ENCODE results near the gene IFNL4.
"Not testable (repeated sequence)": the region's sequence is repeated elsewhere in the genome, so short reads cannot be mapped to it uniquely, and the experiment has no call there.

The IFNL4 gene

DNA sequence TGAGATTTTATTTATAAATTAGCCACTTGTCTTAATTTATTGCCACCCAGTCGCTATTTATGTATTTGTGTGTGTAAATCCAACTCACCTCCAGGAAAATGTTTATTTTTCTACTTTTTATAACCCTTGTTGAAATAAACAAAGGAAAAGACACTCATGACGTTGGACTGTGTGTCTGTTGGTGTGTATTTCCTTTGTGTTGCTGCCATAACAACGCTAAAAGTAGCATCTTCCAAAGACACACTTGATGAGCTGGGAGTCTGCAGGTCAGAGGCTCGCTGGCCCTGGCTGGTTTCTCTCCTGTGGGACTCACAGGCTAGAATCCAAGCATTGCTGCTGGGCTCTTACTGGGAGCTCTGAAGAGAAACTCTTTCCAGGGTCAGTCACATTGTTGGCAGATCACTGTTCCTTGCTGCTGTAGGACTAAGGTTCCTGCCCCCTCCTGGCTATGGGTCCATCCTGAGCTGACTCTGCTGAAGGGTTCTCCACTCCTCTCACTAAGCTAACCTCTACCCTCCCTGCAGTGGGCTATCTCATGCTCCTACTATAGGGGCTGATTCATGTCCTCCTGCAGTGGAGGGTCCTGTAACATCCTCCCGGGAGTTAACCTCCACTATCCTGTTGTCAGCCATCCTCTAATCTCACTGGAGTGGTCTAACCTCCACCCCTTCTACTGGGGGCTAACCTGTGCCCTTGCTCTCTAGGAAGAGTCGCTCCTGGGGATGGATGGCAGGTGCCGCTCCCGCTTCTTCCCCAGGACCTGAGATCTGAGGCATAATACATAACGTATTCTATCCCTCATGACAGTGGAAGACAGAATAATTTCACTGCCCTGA lies 21.6 kb upstream of the IFNL4 start:
- no peak overlapping the region for H3K27ac ChIP-seq (ENCODE audit: low read length)
- H3K36me3 ChIP-seq (ENCODE audit: control insufficient read depth in 1 of 2, insufficient read depth in 2 of 2, low read length in 2 of 2), result no peaks in the 10 kb centered on the region
- no peaks in the 10 kb centered on the region for H3K9me3 ChIP-seq (ENCODE audit: control insufficient read depth in 1 of 2, low read length in 2 of 2)
- H3K4me1 ChIP-seq (ENCODE audit: control insufficient read depth in 1 of 2, insufficient read depth in 2 of 2, low read length in 2 of 2), result no peaks in the 10 kb centered on the region
- H3K4me3 ChIP-seq (ENCODE audit: low read depth in 1 of 2, low read length in 2 of 2), result no peak overlapping the region
- no peaks in the 10 kb centered on the region for H3K27me3 ChIP-seq (ENCODE audit: low read depth, low read length)

DNA sequence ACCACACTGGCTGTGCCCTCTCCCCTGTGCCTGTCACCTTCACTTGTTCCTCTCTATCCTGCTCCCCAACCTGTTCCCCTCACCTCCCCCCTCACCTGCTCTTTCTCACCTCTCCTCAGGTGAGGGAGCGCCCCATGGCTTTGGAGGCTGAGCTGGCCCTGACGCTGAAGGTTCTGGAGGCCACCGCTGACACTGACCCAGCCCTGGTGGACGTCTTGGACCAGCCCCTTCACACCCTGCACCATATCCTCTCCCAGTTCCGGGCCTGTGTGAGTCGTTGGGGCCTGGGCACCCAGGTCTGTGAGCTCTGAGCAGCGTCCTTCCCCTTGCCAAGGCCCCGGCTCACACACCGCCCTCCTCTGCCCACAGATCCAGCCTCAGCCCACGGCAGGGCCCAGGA lies 20.7 kb upstream of the IFNL4 start:
- H3K27ac ChIP-seq (ENCODE audit: low read length); H3K4me3 ChIP-seq (ENCODE audit: low read depth in 1 of 2, low read length in 2 of 2); H3K36me3 ChIP-seq (ENCODE audit: control insufficient read depth in 1 of 2, insufficient read depth in 2 of 2, low read length in 2 of 2); H3K27me3 ChIP-seq (ENCODE audit: low read depth, low read length); H3K4me1 ChIP-seq (ENCODE audit: control insufficient read depth in 1 of 2, insufficient read depth in 2 of 2, low read length in 2 of 2); H3K9me3 ChIP-seq (ENCODE audit: control insufficient read depth in 1 of 2, low read length in 2 of 2): not testable (repeated sequence)

DNA sequence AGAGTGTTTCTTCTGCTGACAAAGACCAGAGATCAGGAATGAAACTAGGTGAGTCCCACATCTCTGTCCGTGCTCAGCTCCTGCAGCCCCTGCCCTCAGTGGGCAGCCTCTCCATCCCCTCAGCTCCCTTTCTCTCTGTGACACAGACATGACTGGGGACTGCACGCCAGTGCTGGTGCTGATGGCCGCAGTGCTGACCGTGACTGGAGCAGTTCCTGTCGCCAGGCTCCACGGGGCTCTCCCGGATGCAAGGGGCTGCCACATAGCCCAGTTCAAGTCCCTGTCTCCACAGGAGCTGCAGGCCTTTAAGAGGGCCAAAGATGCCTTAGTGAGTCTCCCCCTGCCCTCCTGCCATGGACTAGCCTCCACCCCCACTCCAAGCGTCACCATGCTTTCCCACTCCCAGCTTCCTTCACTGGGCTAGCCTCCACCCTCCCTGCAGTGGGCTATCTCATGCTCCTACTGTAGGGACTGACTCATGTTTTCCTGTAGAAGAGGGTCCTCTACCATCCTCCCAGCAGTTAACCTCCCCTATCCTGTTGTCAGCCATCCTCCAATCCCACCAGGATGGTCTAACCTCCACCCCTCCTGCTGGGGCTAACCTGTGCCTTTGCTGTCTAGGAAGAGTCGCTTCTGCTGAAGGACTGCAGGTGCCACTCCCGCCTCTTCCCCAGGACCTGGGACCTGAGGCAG lies 20.0 kb upstream of the IFNL4 start:
- not testable (repeated sequence) for H3K4me3 ChIP-seq (ENCODE audit: low read depth in 1 of 2, low read length in 2 of 2); H3K9me3 ChIP-seq (ENCODE audit: control insufficient read depth in 1 of 2, low read length in 2 of 2); H3K27me3 ChIP-seq (ENCODE audit: low read depth, low read length); H3K4me1 ChIP-seq (ENCODE audit: control insufficient read depth in 1 of 2, insufficient read depth in 2 of 2, low read length in 2 of 2); H3K27ac ChIP-seq (ENCODE audit: low read length); H3K36me3 ChIP-seq (ENCODE audit: control insufficient read depth in 1 of 2, insufficient read depth in 2 of 2, low read length in 2 of 2)

DNA sequence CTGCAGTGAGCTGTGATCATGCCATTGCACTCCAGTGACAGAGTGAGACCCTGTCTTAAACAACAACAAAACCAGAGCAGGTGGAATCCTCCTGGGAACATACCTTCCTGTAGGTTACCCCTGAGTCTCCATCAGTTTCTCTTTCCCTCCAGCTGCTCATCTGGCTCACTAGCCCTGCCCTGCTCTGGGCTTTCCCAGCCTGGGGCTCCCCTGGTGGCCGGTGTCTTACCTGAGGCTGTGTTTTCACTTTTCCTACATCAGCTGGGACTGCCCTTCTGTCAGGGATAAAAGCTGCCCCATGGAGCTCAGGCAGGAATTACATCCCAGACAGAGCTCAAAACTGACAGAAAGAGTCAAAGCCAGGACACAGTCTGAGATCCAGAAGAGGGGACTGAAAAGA lies 19.4 kb upstream of the IFNL4 start, which contains the start of gene IFNL2:
IFNL2 (plus strand) TSS at position 312 of the 400 bp plus-strand sequence. CDS start 173 bp downstream, outside the sequence.
- not testable (repeated sequence) for H3K4me1 ChIP-seq (ENCODE audit: control insufficient read depth in 1 of 2, insufficient read depth in 2 of 2, low read length in 2 of 2); H3K36me3 ChIP-seq (ENCODE audit: control insufficient read depth in 1 of 2, insufficient read depth in 2 of 2, low read length in 2 of 2); H3K9me3 ChIP-seq (ENCODE audit: control insufficient read depth in 1 of 2, low read length in 2 of 2); H3K27ac ChIP-seq (ENCODE audit: low read length); H3K4me3 ChIP-seq (ENCODE audit: low read depth in 1 of 2, low read length in 2 of 2)
- H3K27me3 ChIP-seq (ENCODE audit: low read depth, low read length), result peaks cover 11% of the 10 kb centered on the region

DNA sequence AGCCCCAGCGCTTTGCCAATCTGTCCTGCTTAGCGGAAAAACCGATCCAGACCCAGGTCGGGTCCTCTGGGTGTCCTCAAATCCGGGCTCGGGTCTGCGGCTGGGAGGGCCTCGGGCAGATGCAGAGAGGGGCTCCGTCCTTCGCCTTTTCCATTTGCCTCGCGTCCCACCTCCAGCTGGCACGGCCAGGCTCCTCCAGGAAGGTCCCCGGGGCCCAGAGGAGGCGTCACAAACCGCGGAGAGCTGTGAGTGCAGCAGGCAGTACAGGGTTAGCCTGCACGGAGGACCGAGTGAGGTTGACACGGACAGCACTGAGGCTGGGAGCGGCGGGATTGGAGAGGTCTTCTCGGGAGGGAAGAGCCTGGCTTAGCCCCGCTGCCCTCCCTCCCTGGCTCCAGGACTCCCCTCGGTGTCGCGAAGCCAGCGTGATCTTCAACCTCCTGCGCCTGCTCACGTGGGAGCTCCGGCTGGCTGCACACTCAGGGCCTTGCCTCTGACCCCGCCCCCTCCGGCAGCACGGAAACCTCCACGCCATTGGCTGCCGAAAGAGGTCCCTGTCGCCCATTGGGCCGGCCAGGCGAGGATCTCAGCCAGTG lies 16.8 kb upstream of the IFNL4 start:
- Histone ChIP-seq H3K4me1 (ENCODE audit: control insufficient read depth in 1 of 2, insufficient read depth in 2 of 2, low read length in 2 of 2) (peaks cover 0 to 5% of the 10 kb centered on the region in 2 donors), H3K36me3 (ENCODE audit: control insufficient read depth in 1 of 2, insufficient read depth in 2 of 2, low read length in 2 of 2) (no peaks in the 10 kb centered on the region), H3K9me3 (ENCODE audit: control insufficient read depth in 1 of 2, low read length in 2 of 2) (no peaks in the 10 kb centered on the region), H3K4me3 (ENCODE audit: low read depth in 1 of 2, low read length in 2 of 2) (no peak overlapping the region), H3K27ac (ENCODE audit: low read length) (no peak overlapping the region), H3K27me3 (ENCODE audit: low read depth, low read length) (peaks cover 21% of the 10 kb centered on the region)

DNA sequence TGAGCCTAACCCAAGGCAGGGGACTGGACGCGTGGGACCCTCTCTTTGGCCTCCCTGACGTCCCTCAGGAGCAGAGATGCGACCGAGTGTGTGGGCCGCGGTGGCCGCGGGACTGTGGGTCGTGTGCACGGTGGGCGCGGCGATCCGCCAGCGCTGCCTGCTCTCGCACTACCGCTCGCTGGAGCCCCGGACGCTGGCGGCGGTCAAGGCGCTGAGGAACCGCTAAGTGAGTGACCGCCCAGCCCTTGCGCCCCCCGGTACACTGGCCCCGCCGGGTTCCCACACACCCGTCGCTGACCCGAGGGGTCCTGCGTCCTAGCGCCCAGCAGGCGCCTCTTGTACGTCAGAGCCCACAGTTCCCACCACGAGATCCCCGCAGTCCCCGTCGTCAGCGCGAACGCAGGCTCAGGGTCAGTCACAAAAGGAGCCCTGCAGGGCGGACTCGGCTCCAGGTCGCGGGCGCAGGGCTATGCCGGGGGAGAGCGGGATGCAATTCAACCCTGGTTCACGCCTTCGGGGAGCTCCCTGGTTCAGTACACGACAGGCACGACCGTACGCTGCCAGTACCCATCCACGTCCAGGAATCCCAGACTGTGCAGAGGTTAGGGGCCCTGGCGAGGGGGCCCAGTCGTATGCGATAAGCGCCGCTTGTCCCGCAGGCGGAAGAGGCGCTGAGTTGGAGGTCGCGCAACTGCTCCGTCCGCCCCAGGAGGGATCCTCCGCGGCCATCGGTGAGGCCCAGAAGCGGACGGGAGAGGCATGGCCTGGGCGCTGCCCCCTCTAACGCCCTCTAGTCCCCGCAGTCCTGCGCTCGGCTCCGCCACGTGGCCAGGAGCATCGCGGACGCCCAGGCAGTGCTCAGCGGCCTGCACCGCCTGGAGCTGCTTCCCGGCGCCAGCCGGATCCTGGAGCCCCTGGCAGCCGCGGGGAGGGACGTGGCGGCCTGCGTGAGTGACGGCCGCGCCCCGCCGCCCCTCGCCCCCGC lies 15.9 kb upstream of the IFNL4 start:
- H3K4me3 ChIP-seq (ENCODE audit: low read depth in 1 of 2, low read length in 2 of 2), result no peak overlapping the region
- H3K4me1 ChIP-seq (ENCODE audit: control insufficient read depth in 1 of 2, insufficient read depth in 2 of 2, low read length in 2 of 2), result peaks cover 0 to 5% of the 10 kb centered on the region in 2 donors
- no peak overlapping the region for H3K27ac ChIP-seq (ENCODE audit: low read length)
- H3K27me3 ChIP-seq (ENCODE audit: low read depth, low read length), result peaks cover 21% of the 10 kb centered on the region
- no peaks in the 10 kb centered on the region for H3K36me3 ChIP-seq (ENCODE audit: control insufficient read depth in 1 of 2, insufficient read depth in 2 of 2, low read length in 2 of 2)
- no peaks in the 10 kb centered on the region for H3K9me3 ChIP-seq (ENCODE audit: control insufficient read depth in 1 of 2, low read length in 2 of 2)

DNA sequence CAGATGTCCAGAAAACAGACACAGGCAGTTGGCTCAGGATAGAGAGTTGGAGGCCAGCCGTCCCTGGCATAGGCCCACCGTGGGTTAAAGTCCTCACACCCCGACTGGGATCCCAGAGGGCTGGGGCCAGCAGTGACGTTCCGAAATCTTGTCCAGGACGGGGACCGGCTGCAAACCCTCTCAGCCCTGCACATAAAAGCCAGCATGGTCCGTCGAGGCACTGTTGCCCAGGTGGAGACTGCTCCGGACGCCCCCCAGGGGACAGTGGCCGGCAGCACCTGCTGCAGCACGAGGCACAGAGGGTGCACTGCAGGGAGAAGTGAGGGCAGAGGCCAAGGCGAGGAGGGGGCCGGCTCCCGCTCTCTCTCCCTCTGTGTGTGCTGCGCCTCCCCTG lies 15.3 kb upstream of the IFNL4 start:
- H3K36me3 ChIP-seq (ENCODE audit: control insufficient read depth in 1 of 2, insufficient read depth in 2 of 2, low read length in 2 of 2), result no peaks in the 10 kb centered on the region
- peaks cover 21% of the 10 kb centered on the region for H3K27me3 ChIP-seq (ENCODE audit: low read depth, low read length)
- H3K4me1 ChIP-seq (ENCODE audit: control insufficient read depth in 1 of 2, insufficient read depth in 2 of 2, low read length in 2 of 2), result peaks cover 0 to 5% of the 10 kb centered on the region in 2 donors
- H3K27ac ChIP-seq (ENCODE audit: low read length), result no peak overlapping the region
- no peaks in the 10 kb centered on the region for H3K9me3 ChIP-seq (ENCODE audit: control insufficient read depth in 1 of 2, low read length in 2 of 2)
- no peak overlapping the region for H3K4me3 ChIP-seq (ENCODE audit: low read depth in 1 of 2, low read length in 2 of 2)

DNA sequence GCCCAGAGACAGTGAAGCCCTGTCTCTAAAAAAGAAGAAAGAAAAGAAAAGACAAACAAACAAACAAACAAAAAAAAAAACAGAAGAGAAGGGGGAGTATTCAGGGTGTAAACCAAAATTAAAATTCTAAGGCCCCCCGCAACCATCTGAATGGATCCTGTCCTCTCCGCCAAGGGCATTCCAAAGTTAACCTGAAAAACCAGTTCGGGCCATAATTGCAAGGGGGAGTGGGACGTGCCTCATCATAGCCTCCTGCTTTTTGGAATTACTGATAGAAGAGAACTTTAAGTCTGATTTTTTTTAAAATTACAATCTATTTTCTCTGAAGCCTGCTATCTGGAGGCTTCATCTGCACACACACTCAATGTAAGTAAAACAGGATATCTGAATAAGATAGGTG lies 13.8 kb upstream of the IFNL4 start:
- Histone ChIP-seq H3K4me1 (ENCODE audit: control insufficient read depth in 1 of 2, insufficient read depth in 2 of 2, low read length in 2 of 2) (peaks cover 0 to 5% of the 10 kb centered on the region in 2 donors), H3K9me3 (ENCODE audit: control insufficient read depth in 1 of 2, low read length in 2 of 2) (no peaks in the 10 kb centered on the region), H3K27ac (ENCODE audit: low read length) (no peak overlapping the region), H3K36me3 (ENCODE audit: control insufficient read depth in 1 of 2, insufficient read depth in 2 of 2, low read length in 2 of 2) (no peaks in the 10 kb centered on the region), H3K4me3 (ENCODE audit: low read depth in 1 of 2, low read length in 2 of 2) (no peak overlapping the region), H3K27me3 (ENCODE audit: low read depth, low read length) (peaks cover 21% of the 10 kb centered on the region)

DNA sequence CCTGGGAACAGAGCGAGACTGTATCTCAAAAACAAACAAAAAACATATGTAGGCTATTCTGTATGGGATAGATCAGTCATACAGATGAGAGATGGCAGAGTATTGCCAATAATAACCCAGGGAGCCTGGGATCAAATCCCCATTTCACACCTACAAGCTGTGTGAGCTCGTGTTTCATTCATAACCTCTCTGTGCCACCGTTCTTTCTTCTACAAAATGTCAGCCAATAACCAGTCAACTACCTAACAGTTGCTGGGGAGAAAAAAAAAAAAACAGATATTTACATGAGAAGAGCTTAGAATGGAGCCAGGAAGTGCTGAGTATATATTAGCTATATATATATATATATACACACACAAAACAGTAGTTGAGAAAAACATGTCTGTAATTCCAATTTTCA lies 13.0 kb upstream of the IFNL4 start:
- H3K36me3 ChIP-seq (ENCODE audit: control insufficient read depth in 1 of 2, insufficient read depth in 2 of 2, low read length in 2 of 2), result no peaks in the 10 kb centered on the region
- H3K4me1 ChIP-seq (ENCODE audit: control insufficient read depth in 1 of 2, insufficient read depth in 2 of 2, low read length in 2 of 2), result peaks cover 0 to 5% of the 10 kb centered on the region in 2 donors
- H3K27ac ChIP-seq (ENCODE audit: low read length), result no peak overlapping the region
- peaks cover 21% of the 10 kb centered on the region for H3K27me3 ChIP-seq (ENCODE audit: low read depth, low read length)
- no peak overlapping the region for H3K4me3 ChIP-seq (ENCODE audit: low read depth in 1 of 2, low read length in 2 of 2)
- H3K9me3 ChIP-seq (ENCODE audit: control insufficient read depth in 1 of 2, low read length in 2 of 2), result peaks cover 0 to 1% of the 10 kb centered on the region in 2 donors

DNA sequence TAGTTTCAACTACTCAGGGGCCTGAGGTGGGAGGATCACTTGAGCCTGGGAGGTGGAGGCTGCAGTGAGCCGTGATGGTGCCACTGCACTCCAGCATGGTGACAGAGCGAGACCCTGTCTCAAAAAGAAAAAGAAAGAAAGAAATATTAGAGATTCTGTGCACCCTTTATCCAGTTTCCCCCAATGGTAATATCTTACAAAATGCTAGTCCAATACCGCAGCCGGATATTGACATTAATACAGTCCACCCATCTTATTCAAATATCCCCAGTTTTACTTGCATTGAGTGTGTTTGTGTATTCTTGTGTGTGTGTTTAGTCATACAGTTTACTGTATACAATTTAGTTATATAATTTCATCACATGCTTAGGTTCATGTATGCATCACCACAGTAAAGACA lies 8.6 kb upstream of the IFNL4 start:
- H3K4me1 ChIP-seq (ENCODE audit: control insufficient read depth in 1 of 2, insufficient read depth in 2 of 2, low read length in 2 of 2), result no peaks in the 10 kb centered on the region
- H3K27ac ChIP-seq (ENCODE audit: low read length), result no peak overlapping the region
- peaks cover 4% of the 10 kb centered on the region for H3K27me3 ChIP-seq (ENCODE audit: low read depth, low read length)
- no peak overlapping the region for H3K4me3 ChIP-seq (ENCODE audit: low read depth in 1 of 2, low read length in 2 of 2)
- no peaks in the 10 kb centered on the region for H3K36me3 ChIP-seq (ENCODE audit: control insufficient read depth in 1 of 2, insufficient read depth in 2 of 2, low read length in 2 of 2)
- H3K9me3 ChIP-seq (ENCODE audit: control insufficient read depth in 1 of 2, low read length in 2 of 2), result peaks cover 0 to 5% of the 10 kb centered on the region in 2 donors
